Thyroid gland (tissue), 4 donors: ENCODE measurements around the gene NLGN1. TPM values are rescaled to one million over a fixed set of nuclear protein-coding genes. Genes with fewer than 3 reads are reported as not detected.

Source experiments
- DNase-seq, 2 donors: peaks; one replicate each; pipeline ENCODE4 v3.0.0-alpha.2; 2019
- H3K27ac ChIP-seq, 3 donors: fragments of 200-600 bp; sonication (generic); 1 replicate in 2 of 3; 2 replicates in 1 of 3; pipeline ENCODE4 v1.5.1; 2016 to 2019; ENCODE audit warnings: mild to moderate bottlenecking in 1 of 3, moderate library complexity in 1 of 3
- H3K27me3 ChIP-seq: fragments of 200-600 bp; sonication (generic); one replicate; pipeline ENCODE4 v1.5.1; 2019
- H3K36me3 ChIP-seq, 2 donors: fragments of 200-600 bp; sonication (generic); one replicate each; pipeline ENCODE4 v1.5.1; 2016 to 2019
- H3K4me1 ChIP-seq, 2 donors: fragments of 200-600 bp; sonication (generic); one replicate each; pipeline ENCODE4 v1.5.1; 2017 to 2019
- H3K4me3 ChIP-seq, 3 donors: fragments of 200-600 bp; sonication (generic); replicated peaks in 1 of 3; 1 replicate in 2 of 3; 2 replicates in 1 of 3; pipeline ENCODE4 v1.5.1; 2016; ENCODE audit warnings: mild to moderate bottlenecking in 1 of 3
- H3K9me3 ChIP-seq: fragments of 200-600 bp; sonication (generic); one replicate; pipeline ENCODE4 v1.5.1; 2017
- POLR2A ChIP-seq, 2 donors: fragments of 450-650 bp; IDR thresholded peaks; one replicate each; pipeline ENCODE4 v1.6.1; 2017; ENCODE audit warnings: antibody characterized with exemption in 2 of 2, mild to moderate bottlenecking in 2 of 2, moderate library complexity in 1 of 2
- WGBS, 2 donors: methylation state at CpG; one replicate each; pipeline ENCODE4 v1.1.5; 2017; 5-methylcytosine and 5-hydroxymethylcytosine counted together
- intact Hi-C: fragments of 100-400 bp; cut with DNase I; formaldehyde crosslinking; loops from one replicate; pipeline ENCODE4 v1.15.1; 2023
- total RNA-seq, 4 donors: library from RNA; depleted of rRNA; stranded (reverse); fragments of >200 nt; gene quantifications; one replicate each; pipeline ENCODE4 v1.2.3, GENCODE V29; 2016
- TF ChIP-seq, protein P1 (sequence below), 6 experiments: fragments of 200-600 bp in 3 of 6; fragments of 450-650 bp in 3 of 6; sonication (generic) in 3 of 6; IDR thresholded peaks; one replicate each; pipeline ENCODE4 v1.5.1; 2016 to 2019; ENCODE audit warnings: antibody characterized with exemption in 6 of 6, mild to moderate bottlenecking in 2 of 6, inconsistent platforms in 1 of 6, moderate library complexity in 1 of 6

Gene NLGN1
- total RNA-seq, 4 donors from 2014 or later = 2.4 to 13.9 (median 2.9) TPM

DNA sequence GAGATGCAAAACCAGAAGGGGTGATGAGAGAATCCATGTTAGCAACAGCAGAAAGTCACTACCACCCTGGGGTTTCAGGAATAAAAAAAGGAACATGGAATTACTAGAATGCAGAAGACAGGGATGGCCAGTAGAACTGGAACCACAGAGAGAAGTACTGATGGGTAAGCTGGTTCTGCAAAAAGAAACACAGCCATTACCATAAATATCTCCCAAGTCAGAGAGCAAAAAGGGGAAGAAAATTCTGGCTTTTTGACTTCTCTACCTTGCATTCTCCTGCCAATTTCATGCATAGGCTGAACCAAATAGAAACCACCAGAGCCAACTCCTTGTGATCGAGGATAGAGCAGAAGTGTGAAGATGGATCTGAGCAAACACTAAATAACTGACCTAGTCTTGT is 911.2 kb downstream of the NLGN1 start:
- WGBS, 2 donors = 86 to 100% methylated on average over 1 of the region's 1 CpG
- Histone ChIP-seq H3K9me3 (no peaks in the 10 kb centered on the region), H3K4me3 (no peak overlapping the region), H3K27ac (no peak overlapping the region), H3K36me3 (no peaks in the 10 kb centered on the region), H3K27me3 (no peaks in the 10 kb centered on the region), H3K4me1 (peaks cover 0 to 5% of the 10 kb centered on the region in 2 donors)
- TF ChIP-seq POLR2A (IDR thresholded peaks at IDR 0.05) = no peak
- TF ChIP-seq, protein P1, sequence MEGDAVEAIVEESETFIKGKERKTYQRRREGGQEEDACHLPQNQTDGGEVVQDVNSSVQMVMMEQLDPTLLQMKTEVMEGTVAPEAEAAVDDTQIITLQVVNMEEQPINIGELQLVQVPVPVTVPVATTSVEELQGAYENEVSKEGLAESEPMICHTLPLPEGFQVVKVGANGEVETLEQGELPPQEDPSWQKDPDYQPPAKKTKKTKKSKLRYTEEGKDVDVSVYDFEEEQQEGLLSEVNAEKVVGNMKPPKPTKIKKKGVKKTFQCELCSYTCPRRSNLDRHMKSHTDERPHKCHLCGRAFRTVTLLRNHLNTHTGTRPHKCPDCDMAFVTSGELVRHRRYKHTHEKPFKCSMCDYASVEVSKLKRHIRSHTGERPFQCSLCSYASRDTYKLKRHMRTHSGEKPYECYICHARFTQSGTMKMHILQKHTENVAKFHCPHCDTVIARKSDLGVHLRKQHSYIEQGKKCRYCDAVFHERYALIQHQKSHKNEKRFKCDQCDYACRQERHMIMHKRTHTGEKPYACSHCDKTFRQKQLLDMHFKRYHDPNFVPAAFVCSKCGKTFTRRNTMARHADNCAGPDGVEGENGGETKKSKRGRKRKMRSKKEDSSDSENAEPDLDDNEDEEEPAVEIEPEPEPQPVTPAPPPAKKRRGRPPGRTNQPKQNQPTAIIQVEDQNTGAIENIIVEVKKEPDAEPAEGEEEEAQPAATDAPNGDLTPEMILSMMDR (IDR thresholded peaks at IDR 0.05) = no peak
- intact Hi-C loops = no loop called here
- DNase-seq = no peak

- Histone ChIP-seq H3K27ac (no peak overlapping the region), H3K4me1 (no peaks in the 10 kb centered on the region), H3K4me3 (no peak overlapping the region), H3K27me3 (no peaks in the 10 kb centered on the region), H3K36me3 (no peaks in the 10 kb centered on the region), H3K9me3 (no peaks in the 10 kb centered on the region)
- WGBS, 2 donors = 82 to 87% methylated on average over 7 of the region's 7 CpGs
- intact Hi-C loops = no loop called here
- TF ChIP-seq, protein P1 (IDR thresholded peaks at IDR 0.05) = no peak
- TF ChIP-seq POLR2A (IDR thresholded peaks at IDR 0.05) = no peak
- DNase-seq = no peak
Observed at GRCh38 chr3:174310475-174310983, 913.0 kb downstream of the NLGN1 start.

- Histone ChIP-seq H3K4me3 (no peak overlapping the region), H3K27ac (no peak overlapping the region), H3K27me3 (no peaks in the 10 kb centered on the region), H3K36me3 (no peaks in the 10 kb centered on the region), H3K4me1 (no peaks in the 10 kb centered on the region), H3K9me3 (no peaks in the 10 kb centered on the region)
- intact Hi-C loops = no loop called here
- DNase-seq = no peak
- no peak for TF ChIP-seq POLR2A (IDR thresholded peaks at IDR 0.05)
- TF ChIP-seq, protein P1 (IDR thresholded peaks at IDR 0.05) = no peak
- 69 to 91% methylated on average over 2 of the region's 2 CpGs for WGBS, 2 donors
Observed at GRCh38 chr3:174315225-174315624, 917.7 kb downstream of the NLGN1 start.

DNA sequence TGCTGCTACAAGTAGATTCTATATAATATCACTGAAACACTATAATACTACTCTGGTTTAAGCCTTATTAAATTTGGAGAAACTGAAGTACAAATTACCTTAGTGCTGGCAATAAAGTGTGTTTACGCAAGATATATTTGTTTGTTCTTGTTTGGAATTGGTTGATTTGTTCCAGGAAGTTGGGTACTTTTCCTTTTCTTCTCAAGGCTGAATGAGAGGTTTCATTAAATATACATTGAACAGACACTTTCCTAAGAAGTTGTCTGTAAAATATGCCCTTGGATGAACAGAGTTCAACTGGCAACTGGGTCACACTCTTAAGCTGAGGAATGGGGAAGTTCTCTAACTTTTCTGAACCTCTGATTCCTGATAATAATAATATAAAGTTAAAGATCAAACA is 919.5 kb downstream of the NLGN1 start:
- H3K27ac ChIP-seq = no peak overlapping the region
- no peaks in the 10 kb centered on the region for H3K36me3 ChIP-seq
- WGBS, 2 donors = 90 to 100% methylated on average over 1 of the region's 1 CpG
- TF ChIP-seq, protein P1 (IDR thresholded peaks at IDR 0.05) = no peak
- no peak for TF ChIP-seq POLR2A (IDR thresholded peaks at IDR 0.05)
- H3K9me3 ChIP-seq = no peaks in the 10 kb centered on the region
- H3K27me3 ChIP-seq = no peaks in the 10 kb centered on the region
- no peaks in the 10 kb centered on the region for H3K4me1 ChIP-seq
- DNase-seq = no peak
- intact Hi-C loops = no loop called here
- no peak overlapping the region for H3K4me3 ChIP-seq

DNA sequence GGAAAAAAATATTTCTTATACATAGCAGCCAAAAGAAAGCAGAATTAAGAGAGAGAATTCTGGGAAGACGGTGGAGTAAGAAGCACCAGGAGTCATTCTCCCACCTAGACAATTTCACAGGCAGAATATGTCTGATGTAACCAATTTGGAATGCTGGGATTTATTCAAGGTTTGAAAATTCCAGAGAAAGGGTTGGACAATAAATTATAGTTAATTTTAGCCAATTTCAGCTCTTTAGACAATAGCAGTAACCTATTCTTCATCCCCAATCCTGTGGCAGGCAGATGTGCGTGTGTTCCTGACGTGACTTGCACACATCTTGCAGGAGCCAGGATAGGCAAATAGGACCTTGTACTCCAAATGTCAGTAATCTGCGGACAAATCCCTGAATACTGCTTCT is 920.6 kb downstream of the NLGN1 start:
- intact Hi-C loops = no loop called here

More for the DNA sequence above, 920.6 kb downstream of the NLGN1 start:
- DNase-seq = no peak
- Histone ChIP-seq H3K4me3 (no peak overlapping the region), H3K27me3 (no peaks in the 10 kb centered on the region), H3K9me3 (no peaks in the 10 kb centered on the region), H3K27ac (no peak overlapping the region), H3K36me3 (no peaks in the 10 kb centered on the region), H3K4me1 (no peaks in the 10 kb centered on the region)
- no peak for TF ChIP-seq POLR2A (IDR thresholded peaks at IDR 0.05)
- TF ChIP-seq, protein P1 (IDR thresholded peaks at IDR 0.05) = no peak
- WGBS, 2 donors = 91 to 97% methylated on average over 4 of the region's 4 CpGs
